Upper lobe of left lung (tissue), 6 donors: ENCODE results near the gene CDH13. TPM values are rescaled to one million over a fixed set of nuclear protein-coding genes. Genes with fewer than 3 reads are reported as not detected.
A peak's percentile ranks its signal among the peaks of the same experiment; 100 is the strongest.

Source experiments
- ATAC-seq, 2 donors: fragments of 200-7000 bp; cut with Tn5 transposase; one replicate each; pipeline ENCODE4 v1.9.1; 2022; ENCODE audit warnings: mild to moderate bottlenecking in 2 of 2, moderate library complexity in 2 of 2; ENCODE audit not compliant: low FRiP score in 2 of 2
- DNase-seq, 2 donors: peaks; one replicate each; pipeline ENCODE4 v3.0.0-alpha.2; 2019 to 2020
- H3K27ac ChIP-seq, 4 donors: fragments of 200-600 bp; sonication (generic); one replicate each; pipeline ENCODE4 v1.5.1; 2016 to 2019
- H3K27me3 ChIP-seq, 4 donors: fragments of 200-600 bp; sonication (generic); one replicate each; pipeline ENCODE4 v1.5.1; 2017 to 2019
- H3K36me3 ChIP-seq, 4 donors: fragments of 200-600 bp; sonication (generic); one replicate each; pipeline ENCODE4 v1.5.1; 2016 to 2019
- H3K4me1 ChIP-seq, 4 donors: fragments of 200-600 bp; sonication (generic); one replicate each; pipeline ENCODE4 v1.5.1; 2018 to 2019
- H3K4me3 ChIP-seq, 4 donors: fragments of 200-600 bp; sonication (generic); one replicate each; pipeline ENCODE4 v1.5.1; 2017 to 2019; ENCODE audit warnings: mild to moderate bottlenecking in 2 of 4, moderate library complexity in 1 of 4
- H3K9me3 ChIP-seq, 4 donors: fragments of 200-600 bp; sonication (generic); one replicate each; pipeline ENCODE4 v1.5.1; 2018 to 2019
- EP300 ChIP-seq, 4 donors: sonication (generic); formaldehyde crosslinking; IDR thresholded peaks; one replicate each; pipeline ENCODE4 v1.5.1; 2017; ENCODE audit warnings: antibody characterized with exemption in 4 of 4, control low read depth in 2 of 4
- POLR2A ChIP-seq, 4 donors: fragments of 450-650 bp; IDR thresholded peaks; one replicate each; pipeline ENCODE4 v1.5.1; 2016 to 2017; ENCODE audit warnings: antibody characterized with exemption in 4 of 4, mild to moderate bottlenecking in 2 of 4
- POLR2AphosphoS5 ChIP-seq, 2 donors: sonication (generic); formaldehyde crosslinking; IDR thresholded peaks; one replicate each; pipeline ENCODE4 v1.5.1; 2017; ENCODE audit warnings: antibody characterized with exemption in 2 of 2
- WGBS, 2 donors: methylation state at CpG; one replicate each; pipeline ENCODE4 v1.1.5; 2017 to 2018; 5-methylcytosine and 5-hydroxymethylcytosine counted together
- total RNA-seq, 6 donors: library from RNA; depleted of rRNA in 4 of 6; stranded (reverse); fragments of >200 nt in 4 of 6; gene quantifications; one replicate each; pipeline versions ENCODE4 v1.1.0 to v1.2.1, GENCODE V29; 2016 to 2021
- TF ChIP-seq, protein P1 (sequence below), 6 experiments: fragments of 450-650 bp in 4 of 6; fragments of 200-600 bp in 2 of 6; sonication (generic) in 2 of 6; IDR thresholded peaks; one replicate each; pipeline ENCODE4 v1.5.1; 2016 to 2019; ENCODE audit warnings: antibody characterized with exemption in 6 of 6
- donor health status: DM: no; HTN: no; CAD: no; lungs with moderate emphysema.
- donor health status: DM: no; HTN: yes; CAD: no; lungs with severe emphysema.

CDH13 gene
- total RNA-seq, 6 donors from 2014 or later, result 11.3 to 39.8 (median 19.9) TPM

DNA sequence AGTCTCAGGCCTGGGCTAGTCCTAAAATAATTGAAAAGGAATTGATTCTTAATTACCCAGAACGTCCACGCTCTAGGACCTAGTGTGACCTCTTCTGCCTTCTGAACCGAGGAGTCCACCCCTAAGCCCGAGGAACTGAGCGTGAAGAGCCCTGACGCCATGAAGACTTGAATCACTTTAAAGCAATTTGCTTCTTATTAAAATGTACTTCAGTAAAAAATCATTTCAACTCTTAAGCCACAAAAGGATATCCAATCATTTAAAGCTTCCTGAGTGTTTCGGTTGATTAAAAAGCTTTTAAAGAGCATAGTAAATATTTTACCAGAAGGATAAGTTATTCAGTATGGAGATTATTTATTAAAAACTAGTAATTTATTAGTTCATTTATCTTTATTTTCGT, 1192.6 kb downstream of the CDH13 start:
- ATAC-seq (no peak), DNase-seq (no peak)
- TF ChIP-seq, protein P1, sequence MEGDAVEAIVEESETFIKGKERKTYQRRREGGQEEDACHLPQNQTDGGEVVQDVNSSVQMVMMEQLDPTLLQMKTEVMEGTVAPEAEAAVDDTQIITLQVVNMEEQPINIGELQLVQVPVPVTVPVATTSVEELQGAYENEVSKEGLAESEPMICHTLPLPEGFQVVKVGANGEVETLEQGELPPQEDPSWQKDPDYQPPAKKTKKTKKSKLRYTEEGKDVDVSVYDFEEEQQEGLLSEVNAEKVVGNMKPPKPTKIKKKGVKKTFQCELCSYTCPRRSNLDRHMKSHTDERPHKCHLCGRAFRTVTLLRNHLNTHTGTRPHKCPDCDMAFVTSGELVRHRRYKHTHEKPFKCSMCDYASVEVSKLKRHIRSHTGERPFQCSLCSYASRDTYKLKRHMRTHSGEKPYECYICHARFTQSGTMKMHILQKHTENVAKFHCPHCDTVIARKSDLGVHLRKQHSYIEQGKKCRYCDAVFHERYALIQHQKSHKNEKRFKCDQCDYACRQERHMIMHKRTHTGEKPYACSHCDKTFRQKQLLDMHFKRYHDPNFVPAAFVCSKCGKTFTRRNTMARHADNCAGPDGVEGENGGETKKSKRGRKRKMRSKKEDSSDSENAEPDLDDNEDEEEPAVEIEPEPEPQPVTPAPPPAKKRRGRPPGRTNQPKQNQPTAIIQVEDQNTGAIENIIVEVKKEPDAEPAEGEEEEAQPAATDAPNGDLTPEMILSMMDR (IDR thresholded peaks at IDR 0.05), result no peak
- TF ChIP-seq POLR2AphosphoS5 (IDR thresholded peaks at IDR 0.05) (no peak), POLR2A (IDR thresholded peaks at IDR 0.05) (no peak), EP300 (IDR thresholded peaks at IDR 0.05) (no peak)
- Histone ChIP-seq H3K36me3 (no peaks in the 10 kb centered on the region), H3K9me3 (no peaks in the 10 kb centered on the region), H3K4me1 (peaks cover 0 to 5% (median 4%) of the 10 kb centered on the region in 4 donors), H3K4me3 (no peak overlapping the region), H3K27ac (no peak overlapping the region), H3K27me3 (no peaks in the 10 kb centered on the region)
- WGBS, 2 donors, result 52 to 65% methylated on average over 8 of the region's 8 CpGs

DNA sequence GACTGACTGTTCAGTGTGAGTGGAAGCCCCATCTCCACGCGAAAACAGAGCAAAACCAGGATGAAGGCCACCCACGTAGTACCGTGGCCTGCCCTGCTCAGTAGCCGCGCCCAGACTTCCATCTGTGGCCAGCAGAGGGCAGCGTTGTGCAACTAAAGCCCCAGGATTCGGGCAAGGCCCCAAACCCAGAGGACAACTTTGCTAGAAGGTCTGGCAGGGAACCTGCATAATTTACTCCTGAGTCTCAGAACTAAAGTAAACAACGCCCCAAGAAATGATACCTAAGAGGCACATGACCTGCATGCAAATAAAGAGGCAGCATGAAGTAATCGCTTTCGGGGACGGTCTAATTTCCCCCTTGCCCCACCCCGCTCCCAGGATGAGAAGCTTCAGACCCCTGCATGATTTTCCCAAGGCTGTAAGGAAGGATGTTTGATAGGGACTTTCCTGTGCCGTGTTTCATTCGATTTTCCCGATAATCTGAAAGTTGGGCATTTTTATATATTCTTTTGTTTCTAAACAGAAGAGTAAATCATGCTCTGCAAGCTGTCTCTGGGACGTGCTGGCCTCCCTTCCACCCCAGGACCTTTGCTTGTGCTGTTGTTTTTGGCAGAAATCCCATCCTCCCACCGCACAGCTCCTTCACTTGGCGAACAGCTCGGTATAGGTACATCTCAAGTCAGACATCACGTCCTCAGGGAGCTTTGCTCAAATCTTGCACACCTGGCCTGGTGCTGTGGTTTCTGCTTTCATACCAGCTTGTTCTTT, 1199.6 kb downstream of the CDH13 start:
- peak; percentile 94 to 95 for ATAC-seq

DNA sequence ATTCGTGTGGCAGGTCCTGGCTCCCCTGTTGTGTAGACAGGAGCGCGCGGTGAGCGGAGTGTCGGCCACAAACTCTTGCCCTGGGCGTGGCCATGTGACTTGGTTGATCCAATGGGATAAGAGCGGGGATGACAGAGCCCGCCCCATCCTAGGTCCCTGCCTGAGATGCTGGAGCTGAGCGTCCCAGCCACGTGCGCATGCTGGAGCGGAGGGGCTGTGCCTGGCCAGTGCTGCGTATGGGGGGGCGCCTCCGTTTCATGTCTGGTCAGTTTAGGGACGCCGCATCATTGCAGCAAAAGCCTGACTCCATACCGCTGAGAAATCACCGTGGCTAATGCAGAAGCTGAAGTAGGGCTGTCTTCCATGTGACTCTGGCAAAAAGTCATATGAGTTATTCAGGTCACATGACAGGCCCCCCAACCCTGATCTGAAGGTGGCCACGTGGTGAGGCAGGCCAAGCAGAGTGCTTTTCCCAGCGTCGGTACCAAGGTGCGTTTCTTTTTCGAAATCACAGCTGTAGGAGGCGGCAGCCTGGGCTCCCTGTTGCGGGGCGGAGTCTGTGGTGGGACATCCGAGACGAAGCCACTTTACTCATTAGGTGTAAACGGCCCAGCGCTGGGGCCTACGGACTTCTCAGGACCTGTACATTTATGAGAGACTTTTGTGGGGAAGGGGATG, 1203.5 kb downstream of the CDH13 start:
- H3K4me1 ChIP-seq, result peaks cover 0 to 8% (median 4%) of the 10 kb centered on the region in 4 donors
- ATAC-seq (no peak), DNase-seq (peak in 1 of 2 donors; percentile 72)
- H3K4me3 ChIP-seq, result no peak overlapping the region
- no peaks in the 10 kb centered on the region for H3K9me3 ChIP-seq
- no peaks in the 10 kb centered on the region for H3K27me3 ChIP-seq
- TF ChIP-seq, protein P1 (IDR thresholded peaks at IDR 0.05), result no peak
- TF ChIP-seq POLR2AphosphoS5 (IDR thresholded peaks at IDR 0.05), result no peak
- no peak for TF ChIP-seq POLR2A (IDR thresholded peaks at IDR 0.05)
- TF ChIP-seq EP300 (IDR thresholded peaks at IDR 0.05), result no peak
- 87 to 90% methylated on average over 20 to 33 of the region's 33 CpGs for WGBS, 2 donors
- H3K27ac ChIP-seq, result no peak overlapping the region
- no peaks in the 10 kb centered on the region for H3K36me3 ChIP-seq

More for the DNA sequence above, 1199.6 kb downstream of the CDH13 start:
- Histone ChIP-seq H3K4me3 (no peak overlapping the region), H3K27ac (no peak overlapping the region), H3K36me3 (no peaks in the 10 kb centered on the region), H3K27me3 (no peaks in the 10 kb centered on the region), H3K9me3 (no peaks in the 10 kb centered on the region), H3K4me1 (peaks cover 0 to 8% (median 4%) of the 10 kb centered on the region in 4 donors)
- WGBS, 2 donors, result 37 to 42% methylated on average over 21 of the region's 21 CpGs
- peak; percentile 88 to 89 for DNase-seq
- TF ChIP-seq POLR2AphosphoS5 (IDR thresholded peaks at IDR 0.05) (peak; percentile 5 to 10), POLR2A (IDR thresholded peaks at IDR 0.05) (no peak), EP300 (IDR thresholded peaks at IDR 0.05) (peak in 1 of 4 donors; percentile 5)
- TF ChIP-seq, protein P1 (IDR thresholded peaks at IDR 0.05), result peak; percentile 88 to 94 (median 90)

DNA sequence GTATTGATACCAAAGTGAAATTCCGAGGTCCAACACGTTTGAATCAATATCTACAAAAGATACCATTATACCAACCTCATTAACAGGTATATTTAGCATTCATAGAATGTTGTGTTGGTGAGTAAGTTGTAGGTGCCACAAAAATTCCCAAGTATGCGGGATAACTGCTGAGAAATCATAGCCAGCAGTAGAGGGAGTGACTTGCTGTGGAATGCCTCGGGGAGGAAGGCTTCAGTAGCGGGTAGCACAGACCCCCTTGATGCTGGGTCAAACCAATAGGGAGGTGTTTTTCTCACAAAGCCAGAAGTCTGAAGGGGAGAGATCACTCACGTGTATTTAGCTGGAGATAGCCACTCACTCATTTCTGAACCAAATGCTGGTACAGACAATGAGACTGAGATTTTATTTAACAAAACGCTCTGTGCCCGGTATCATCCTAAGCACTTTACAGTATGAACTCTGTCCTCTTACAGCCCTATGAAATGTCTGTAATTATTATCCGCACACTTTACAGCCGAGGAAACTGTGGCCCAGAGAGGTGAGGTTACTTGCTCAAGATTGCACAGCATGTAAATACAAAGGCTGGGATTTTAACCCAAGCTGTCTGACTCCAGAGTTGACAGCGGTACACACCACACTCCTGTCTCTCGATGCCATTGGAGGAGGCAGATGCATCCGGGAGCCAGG, 1204.1 kb downstream of the CDH13 start:
- Histone ChIP-seq H3K4me3 (no peak overlapping the region), H3K4me1 (peaks cover 0 to 6% (median 4%) of the 10 kb centered on the region in 4 donors), H3K27me3 (no peaks in the 10 kb centered on the region), H3K9me3 (no peaks in the 10 kb centered on the region), H3K27ac (no peak overlapping the region), H3K36me3 (no peaks in the 10 kb centered on the region)
- ATAC-seq (no peak), DNase-seq (no peak)
- no peak for TF ChIP-seq POLR2A (IDR thresholded peaks at IDR 0.05)
- TF ChIP-seq, protein P1 (IDR thresholded peaks at IDR 0.05), result no peak
- no peak for TF ChIP-seq POLR2AphosphoS5 (IDR thresholded peaks at IDR 0.05)
- no peak for TF ChIP-seq EP300 (IDR thresholded peaks at IDR 0.05)
- 81% methylated on average over 13 of the region's 13 CpGs for WGBS, 2 donors
